ENCODE data around the gene GATAD2B. TPM values are rescaled to one million over a fixed set of nuclear protein-coding genes. Genes with fewer than 3 reads are reported as not detected.
"Not testable (repeated sequence)": the region's sequence is repeated elsewhere in the genome, so short reads cannot be mapped to it uniquely, and the experiment has no call there.

The GATAD2B gene
- total and polyA plus RNA-seq, 9 donors = 11.2 to 73.0 (median 55.8) TPM

DNA sequence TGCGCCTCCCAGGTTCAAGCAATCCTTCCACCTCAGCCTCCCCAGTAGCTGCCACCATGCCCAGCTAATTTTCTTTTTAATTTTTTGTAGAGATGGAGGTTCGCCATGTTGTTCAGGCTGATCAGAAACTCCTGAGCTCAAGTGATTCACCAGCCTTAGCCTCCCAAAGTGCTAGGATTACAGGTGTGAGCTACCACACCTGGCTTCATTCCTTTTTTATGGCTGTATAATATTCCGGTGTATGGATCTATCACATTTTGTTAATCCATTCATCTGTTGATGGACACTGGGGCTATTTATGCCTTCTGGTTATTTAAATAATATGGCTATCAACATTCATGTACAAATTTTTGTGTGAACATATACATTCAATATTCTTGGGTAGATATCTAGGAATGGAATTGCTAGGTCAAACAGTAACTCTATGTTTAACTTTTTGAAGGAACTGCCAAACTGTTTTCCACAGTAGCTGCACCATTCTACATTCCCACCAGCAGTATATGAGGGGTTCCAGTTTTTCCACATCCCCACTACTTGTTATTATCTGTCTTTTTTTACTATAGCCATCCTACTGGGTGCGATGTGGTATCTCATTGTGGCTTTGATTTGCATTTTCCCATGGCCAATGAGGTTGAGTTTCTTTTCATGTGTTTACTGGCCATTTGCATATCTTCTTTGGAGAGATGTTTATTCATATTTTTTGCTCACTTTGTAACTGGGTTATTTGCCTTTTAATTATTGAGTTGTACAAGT, 136.6 kb downstream of the GATAD2B start:
- no peak for DNase-seq
- Histone ChIP-seq H3K27ac (no peak overlapping the region), H3K36me3 (no peaks in the 10 kb centered on the region), H3K4me1 (ENCODE audit: insufficient read depth) (peaks cover 1% of the 10 kb centered on the region), H3K27me3 (no peaks in the 10 kb centered on the region), H3K4me3 (no peak overlapping the region), H3K9me3 (no peaks in the 10 kb centered on the region)
- WGBS, 3 donors = 96 to 98% (median 96%) methylated on average over 4 of the region's 4 CpGs
- intact Hi-C loops (cut with DNase I) = no loop called here
- TF ChIP-seq EP300 (IDR thresholded peaks at IDR 0.05) = no peak
- TF ChIP-seq, protein P1, sequence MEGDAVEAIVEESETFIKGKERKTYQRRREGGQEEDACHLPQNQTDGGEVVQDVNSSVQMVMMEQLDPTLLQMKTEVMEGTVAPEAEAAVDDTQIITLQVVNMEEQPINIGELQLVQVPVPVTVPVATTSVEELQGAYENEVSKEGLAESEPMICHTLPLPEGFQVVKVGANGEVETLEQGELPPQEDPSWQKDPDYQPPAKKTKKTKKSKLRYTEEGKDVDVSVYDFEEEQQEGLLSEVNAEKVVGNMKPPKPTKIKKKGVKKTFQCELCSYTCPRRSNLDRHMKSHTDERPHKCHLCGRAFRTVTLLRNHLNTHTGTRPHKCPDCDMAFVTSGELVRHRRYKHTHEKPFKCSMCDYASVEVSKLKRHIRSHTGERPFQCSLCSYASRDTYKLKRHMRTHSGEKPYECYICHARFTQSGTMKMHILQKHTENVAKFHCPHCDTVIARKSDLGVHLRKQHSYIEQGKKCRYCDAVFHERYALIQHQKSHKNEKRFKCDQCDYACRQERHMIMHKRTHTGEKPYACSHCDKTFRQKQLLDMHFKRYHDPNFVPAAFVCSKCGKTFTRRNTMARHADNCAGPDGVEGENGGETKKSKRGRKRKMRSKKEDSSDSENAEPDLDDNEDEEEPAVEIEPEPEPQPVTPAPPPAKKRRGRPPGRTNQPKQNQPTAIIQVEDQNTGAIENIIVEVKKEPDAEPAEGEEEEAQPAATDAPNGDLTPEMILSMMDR (IDR thresholded peaks at IDR 0.05) = no peak
- TF ChIP-seq POLR2A (IDR thresholded peaks at IDR 0.05) = no peak

DNA sequence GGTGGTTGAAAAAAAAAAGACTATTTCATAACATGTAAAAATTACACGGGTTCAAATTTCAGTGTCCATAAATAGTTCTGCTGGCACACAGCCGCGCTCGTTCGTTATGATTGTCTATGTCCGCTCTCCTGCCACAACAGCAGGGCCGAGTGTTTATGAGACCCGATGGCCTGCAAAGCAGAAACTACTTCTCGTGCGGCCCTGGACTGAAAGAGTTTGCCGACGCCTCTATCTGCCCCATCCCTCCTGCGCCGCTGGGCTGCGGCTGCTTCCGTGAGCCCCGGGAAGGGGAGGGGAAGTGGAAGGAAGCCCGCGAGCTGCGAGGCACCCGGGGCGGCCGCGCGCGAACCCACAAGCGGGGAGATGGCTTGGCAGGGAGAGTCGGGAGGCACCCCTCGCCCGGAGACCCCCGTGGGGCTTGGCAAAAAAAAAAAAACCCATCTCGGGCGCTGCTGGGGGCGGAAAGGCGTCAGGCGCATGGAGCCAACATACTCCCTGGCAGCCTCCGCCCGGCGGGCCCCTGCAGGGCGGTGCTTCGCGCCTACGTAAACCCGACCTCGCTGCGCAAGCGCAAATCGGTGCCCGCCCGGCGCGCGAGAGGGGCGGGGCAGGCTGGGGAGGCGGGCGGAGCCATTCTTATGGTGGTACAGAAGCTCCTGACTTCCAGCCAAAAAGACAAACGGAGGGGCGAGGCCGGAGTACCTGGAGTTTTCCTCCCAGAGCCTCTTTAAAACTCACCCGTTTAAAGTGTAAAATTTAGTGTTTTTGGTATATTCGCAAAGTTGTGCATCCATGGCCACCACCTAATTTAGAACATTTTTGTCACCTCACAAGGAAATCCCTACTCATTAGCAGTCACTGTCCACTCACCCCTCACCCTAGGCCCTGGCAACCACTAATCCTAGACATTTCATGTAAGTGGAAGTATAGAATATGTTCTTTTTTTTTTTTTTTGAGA, 139.3 kb downstream of the GATAD2B start:
- intact Hi-C loops (cut with DNase I) = no loop called here

DNA sequence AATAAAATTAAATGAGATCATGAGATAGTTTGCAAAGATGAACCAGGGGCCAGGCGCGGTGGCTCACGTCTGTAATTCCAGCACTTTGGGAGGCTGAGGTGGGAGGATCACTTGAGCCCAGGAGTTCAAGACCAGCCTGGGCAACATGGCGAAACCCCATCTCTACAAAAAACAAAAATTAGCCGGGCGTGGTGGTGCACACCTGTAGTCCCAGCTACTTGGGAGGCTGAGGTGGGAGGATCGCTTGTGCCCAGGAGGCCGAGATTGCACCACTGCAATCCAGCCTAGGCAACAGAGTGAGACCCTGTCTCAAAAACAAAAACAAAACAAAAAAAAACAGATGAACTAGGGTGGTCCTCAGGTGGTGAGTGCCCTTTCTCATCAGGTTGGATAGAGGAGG, 140.1 kb downstream of the GATAD2B start:
- peak in 1 of 5 donors; percentile 35 for DNase-seq
- H3K4me3 ChIP-seq = peak overlapping the region; percentile 73
- H3K27ac ChIP-seq = peak overlapping the region; percentile 90 to 96
- intact Hi-C loops (cut with DNase I); H3K9me3 ChIP-seq; H3K27me3 ChIP-seq; H3K36me3 ChIP-seq; H3K4me1 ChIP-seq (ENCODE audit: insufficient read depth): not testable (repeated sequence)
- 79 to 84% (median 83%) methylated on average over 8 of the region's 8 CpGs for WGBS, 3 donors

More for the DNA sequence above, 139.3 kb downstream of the GATAD2B start:
- Histone ChIP-seq H3K9me3 (no peaks in the 10 kb centered on the region), H3K4me3 (peak overlapping the region; percentile 73), H3K27ac (peak overlapping the region; percentile 90 to 96), H3K36me3 (no peaks in the 10 kb centered on the region), H3K4me1 (ENCODE audit: insufficient read depth) (peaks cover 4% of the 10 kb centered on the region), H3K27me3 (no peaks in the 10 kb centered on the region)
- 0 to 1% (median 0%) methylated on average over 61 of the region's 61 CpGs for WGBS, 3 donors
- TF ChIP-seq, protein P1 (IDR thresholded peaks at IDR 0.05) = peak in 1 of 3 donors; percentile 60
- peak; percentile 4 for TF ChIP-seq EP300 (IDR thresholded peaks at IDR 0.05)
- TF ChIP-seq POLR2A (IDR thresholded peaks at IDR 0.05) = peak; percentile 97
- DNase-seq = peak; percentile 89 to 96 (median 94)

DNA sequence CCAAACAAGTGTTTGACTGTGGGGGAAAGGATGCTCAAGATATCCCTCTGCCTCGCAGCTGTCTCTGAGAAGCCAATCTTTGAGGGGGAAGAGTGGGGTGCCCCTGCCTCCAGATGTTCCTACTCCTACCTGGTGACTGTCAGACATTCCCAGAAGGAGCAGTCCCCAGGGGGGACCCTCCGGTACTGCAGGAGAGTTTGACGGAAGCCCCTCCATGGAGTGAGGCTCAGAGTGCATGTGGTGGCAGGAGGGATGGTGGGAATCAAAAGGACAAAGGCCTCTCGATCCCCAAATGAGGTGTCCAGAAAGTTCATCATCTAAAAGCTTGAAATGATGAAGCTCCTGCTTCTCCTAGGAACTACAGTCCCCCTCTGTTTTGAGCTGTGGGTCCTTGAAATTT, 142.2 kb downstream of the GATAD2B start:
- no peaks in the 10 kb centered on the region for H3K36me3 ChIP-seq
- H3K4me1 ChIP-seq (ENCODE audit: insufficient read depth) = peaks cover 10% of the 10 kb centered on the region
- no peaks in the 10 kb centered on the region for H3K9me3 ChIP-seq
- intact Hi-C loops (cut with DNase I) = no loop called here
- TF ChIP-seq EP300 (IDR thresholded peaks at IDR 0.05) = no peak
- TF ChIP-seq, protein P1 (IDR thresholded peaks at IDR 0.05) = no peak
- no peak for TF ChIP-seq POLR2A (IDR thresholded peaks at IDR 0.05)
- no peak for DNase-seq
- no peak overlapping the region for H3K4me3 ChIP-seq
- H3K27ac ChIP-seq = no peak overlapping the region
- WGBS, 3 donors = 71 to 75% (median 75%) methylated on average over 4 of the region's 4 CpGs
- no peaks in the 10 kb centered on the region for H3K27me3 ChIP-seq

All from ovary (tissue), 9 donors.